HCT116 (cell line): ENCODE measurements around the gene CACNA2D2. TPM values are rescaled to one million over a fixed set of nuclear protein-coding genes. Genes with fewer than 3 reads are reported as not detected.

Source experiments
- ATAC-seq: fragments of 200-7000 bp; cut with Tn5 transposase; 2 replicates; pipeline ENCODE4 v1.9.1; 2020; ENCODE audit warnings: mild to moderate bottlenecking, moderate library complexity
- BruUV-seq: library from RNA; stranded (reverse); fragments of 400-500 nt; replicated peaks from 2 replicates; lab custom pipeline; 2021; lab: Mats Ljungman, UMichigan
- CTCF ChIA-PET: fragments of 300-600 bp; sonication (Branson Sonifier 250); formaldehyde crosslinking; loops from one replicate; lab custom pipeline; 2021; ENCODE audit warnings: antibody characterized with exemption; lab: Charles Lee
- POLR2A ChIA-PET: fragments of 300-600, 350-600 bp; sonication (Branson Sonifier 250); formaldehyde crosslinking; loops from one replicate; lab custom pipeline; 2021; ENCODE audit warnings: antibody characterized with exemption; lab: Charles Lee
- RAD21 ChIA-PET, 2 experiments: fragments of 300-600 bp; sonication (Branson Sonifier 250); formaldehyde crosslinking; loops; one replicate each; lab custom pipeline; 2023; ENCODE audit warnings: low total read pairs in 2 of 2; ENCODE audit not compliant: uncharacterized antibody in 2 of 2, unreplicated experiment in 2 of 2, low non-redundant PET in 1 of 2; lab: Charles Lee
- DNase-seq: peaks from one replicate; pipeline ENCODE4 v3.0.0-alpha.2; 2010; ENCODE audit warnings: low read depth, low spot score
- H2AFZ ChIP-seq: fragments of 200-600 bp; shearing (Covaris generic), sonication (generic); 2 replicates; pipeline ENCODE4 v1.6.1; 2017; ENCODE audit warnings: low read depth, mixed run types, mixed read lengths, antibody characterized with exemption, low read length; ENCODE audit not compliant: poor library complexity, severe bottlenecking
- H3K27ac ChIP-seq: 2 replicates; pipeline ENCODE4 v1.5.1; 2012; ENCODE audit warnings: low read depth, low read length
- H3K27me3 ChIP-seq: fragments of 200-600 bp; sonication (generic); 2 replicates; pipeline ENCODE4 v1.6.1; 2016; ENCODE audit warnings: mixed run types, low read length, mixed read lengths; ENCODE audit not compliant: insufficient read depth
- H3K36me3 ChIP-seq, 2 experiments: fragments of 200-500 bp in 1 of 2; fragments of 200-600 bp in 1 of 2; sonication (Bioruptor generic) in 1 of 2; sonication (generic) in 1 of 2; 2 replicates each; pipeline versions ENCODE4 v1.5.1 to v1.6.1; 2014 to 2016; ENCODE audit warnings: low read length in 2 of 2, inconsistent platforms in 1 of 2, mixed read lengths in 1 of 2, mixed run types in 1 of 2; ENCODE audit not compliant: insufficient read depth in 2 of 2, control insufficient read depth in 1 of 2
- H3K4me1 ChIP-seq, 2 experiments: fragments of 200-600 bp in 1 of 2; sonication (generic) in 1 of 2; 2 replicates each; pipeline versions ENCODE4 v1.5.1 to v1.6.1; 2012 to 2017; ENCODE audit warnings: low read length in 2 of 2, inconsistent platforms in 1 of 2, mild to moderate bottlenecking in 1 of 2, mixed read lengths in 1 of 2, mixed run types in 1 of 2, moderate library complexity in 1 of 2; ENCODE audit not compliant: insufficient read depth in 2 of 2, control insufficient read depth in 1 of 2
- H3K4me2 ChIP-seq: fragments of 200-600 bp; sonication (generic); 2 replicates; pipeline ENCODE4 v1.6.1; 2017; ENCODE audit warnings: mixed run types, low read length, mixed read lengths
- H3K4me3 ChIP-seq, 2 experiments: fragments of 200-600 bp in 1 of 2; sonication (generic) in 1 of 2; replicated peaks in 1 of 2; 2 replicates each; pipeline ENCODE4 v1.5.1; 2011 to 2016; ENCODE audit warnings: low read length in 2 of 2, control low read depth in 1 of 2, low read depth in 1 of 2, mild to moderate bottlenecking in 1 of 2, mixed read lengths in 1 of 2, mixed run types in 1 of 2
- H3K79me2 ChIP-seq: fragments of 200-600 bp; sonication (generic); 2 replicates; pipeline ENCODE4 v1.6.1; 2017; ENCODE audit warnings: mild to moderate bottlenecking, mixed run types, low read length, moderate library complexity, mixed read lengths; ENCODE audit not compliant: insufficient read depth
- H3K9ac ChIP-seq: fragments of 200-600 bp; sonication (generic); 2 replicates; pipeline ENCODE4 v1.6.1; 2016; ENCODE audit warnings: low read length, mixed read lengths
- H3K9me2 ChIP-seq: fragments of 200-600 bp; sonication (generic), shearing (Covaris generic); 2 replicates; pipeline ENCODE4 v1.6.1; 2017; ENCODE audit warnings: mixed run types, mild to moderate bottlenecking, moderate library complexity; ENCODE audit not compliant: insufficient read depth
- H3K9me3 ChIP-seq, 2 experiments: fragments of 200-500 bp in 1 of 2; fragments of 200-600 bp in 1 of 2; sonication (Bioruptor generic) in 1 of 2; sonication (generic) in 1 of 2; 2 replicates each; pipeline ENCODE4 v1.6.1; 2014 to 2017; ENCODE audit warnings: low read length in 2 of 2, mixed read lengths in 2 of 2, inconsistent platforms in 1 of 2, low read depth in 1 of 2, mild to moderate bottlenecking in 1 of 2, mixed run types in 1 of 2, moderate library complexity in 1 of 2; ENCODE audit not compliant: control insufficient read depth in 1 of 2, insufficient read depth in 1 of 2
- H4K20me1 ChIP-seq: fragments of 200-600 bp; sonication (generic), shearing (Covaris generic); 2 replicates; pipeline ENCODE4 v1.6.1; 2017; ENCODE audit warnings: mixed run types, mild to moderate bottlenecking, moderate library complexity; ENCODE audit not compliant: insufficient read depth
- CBX3 ChIP-seq: IDR thresholded peaks from 2 replicates; pipeline ENCODE4 v1.6.1; 2012; ENCODE audit warnings: low read depth
- EGR1 ChIP-seq: IDR thresholded peaks from 2 replicates; pipeline ENCODE4 v1.6.1; 2012; ENCODE audit warnings: low read depth
- FOSL1 ChIP-seq: IDR thresholded peaks from 2 replicates; pipeline ENCODE4 v1.6.1; 2012; ENCODE audit warnings: low read depth
- POLR2A ChIP-seq: IDR thresholded peaks from 2 replicates; pipeline ENCODE4 v1.7.0; 2011; ENCODE audit warnings: borderline replicate concordance; ENCODE audit not compliant: insufficient read depth, insufficient read length; ENCODE audit errors: extremely low read depth
- SIN3A ChIP-seq: IDR thresholded peaks from 2 replicates; pipeline ENCODE4 v1.6.1; 2012; ENCODE audit warnings: low read depth
- SP1 ChIP-seq: IDR thresholded peaks from 2 replicates; pipeline ENCODE4 v1.6.1; 2012; ENCODE audit warnings: low read depth
- SRF ChIP-seq: IDR thresholded peaks from 2 replicates; pipeline ENCODE4 v1.6.1; 2012; ENCODE audit warnings: low read depth
- TCF7L2 ChIP-seq: IDR thresholded peaks from 2 replicates; pipeline ENCODE4 v1.7.0; 2011; ENCODE audit warnings: borderline replicate concordance, inconsistent platforms; ENCODE audit not compliant: insufficient read depth, insufficient read length; ENCODE audit errors: extremely low read depth
- YY1 ChIP-seq: IDR thresholded peaks from 2 replicates; pipeline ENCODE4 v1.6.1; 2011; ENCODE audit warnings: low read length, low read depth, moderate library complexity, mild to moderate bottlenecking; ENCODE audit not compliant: insufficient replicate concordance; ENCODE audit errors: extremely low read depth
- ZBTB33 ChIP-seq: IDR thresholded peaks from 2 replicates; pipeline ENCODE4 v1.6.1; 2011; ENCODE audit warnings: mild to moderate bottlenecking, low read length, moderate library complexity; ENCODE audit not compliant: insufficient replicate concordance; ENCODE audit errors: extremely low read depth
- ZNF274 ChIP-seq: fragments of 200-500 bp; sonication (Bioruptor generic); IDR thresholded peaks from 2 replicates; pipeline ENCODE4 v1.6.1; 2014; ENCODE audit warnings: mild to moderate bottlenecking, low read depth, low read length, inconsistent platforms
- intact Hi-C: fragments of 100-400 bp; cut with micrococcal nuclease; formaldehyde crosslinking; loops from 2 replicates; pipeline ENCODE4 v1.10.0; 2022
- total RNA-seq: library from RNA; stranded (reverse); gene quantifications from one replicate; pipeline ENCODE4 v1.2.1, GENCODE V29; 2021; ENCODE audit not compliant: unreplicated experiment
- TF ChIP-seq, protein P1 (sequence below), 3 experiments: fragments of 200-600 bp in 1 of 3; sonication (generic) in 1 of 3; IDR thresholded peaks in 2 of 3; conservative IDR thresholded peaks in 1 of 3; 2 replicates each; pipeline ENCODE4 v1.5.1; 2012 to 2017; ENCODE audit warnings: low read depth in 2 of 3, low read length in 2 of 3, antibody characterized with exemption in 1 of 3, borderline replicate concordance in 1 of 3, control low read depth in 1 of 3, mild to moderate bottlenecking in 1 of 3, mixed read lengths in 1 of 3, mixed run types in 1 of 3, moderate library complexity in 1 of 3; ENCODE audit not compliant: insufficient read depth in 1 of 3
- TF ChIP-seq, protein P2 (sequence below): IDR thresholded peaks from 2 replicates; pipeline ENCODE4 v1.6.1; 2012; ENCODE audit warnings: low read depth
- TF ChIP-seq, protein P3 (sequence below): IDR thresholded peaks from 2 replicates; pipeline ENCODE4 v1.6.1; 2012

CACNA2D2 gene
- total RNA-seq, 1 experiment from 2014 or later, result 10.2 TPM

DNA sequence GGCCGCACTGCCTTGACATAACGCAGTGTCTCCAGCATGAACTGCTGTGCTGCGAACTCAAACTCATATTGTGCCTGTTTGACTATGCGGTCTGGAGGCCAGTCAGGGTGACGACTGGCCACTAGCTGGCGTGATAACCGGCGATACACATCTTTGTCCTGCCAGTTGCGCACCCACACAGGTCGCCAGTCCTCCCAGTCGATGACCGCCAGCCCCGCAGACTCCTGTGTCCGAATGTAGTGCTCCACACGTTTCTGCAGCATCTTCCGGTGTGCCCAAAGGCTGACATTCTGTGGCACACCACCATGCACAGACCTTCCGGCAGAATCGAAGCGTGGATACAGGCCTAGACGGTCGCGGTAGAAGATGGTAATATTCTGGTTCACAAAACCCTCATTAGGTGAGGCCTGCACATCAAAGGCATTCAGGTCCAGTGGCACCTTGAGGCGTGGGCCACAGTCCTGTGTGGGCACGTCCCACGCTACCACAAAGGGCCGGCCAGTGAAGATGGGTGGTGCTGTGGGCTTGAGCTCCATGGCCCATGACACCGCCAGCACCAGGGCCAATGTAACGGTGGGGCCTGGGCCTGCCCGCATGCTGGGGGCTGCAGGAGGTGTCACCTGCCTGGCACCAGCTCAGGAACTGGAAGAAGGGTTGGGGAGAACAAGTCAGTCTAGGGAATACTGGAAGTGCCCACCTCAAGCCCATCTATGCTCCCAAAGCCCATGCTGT lies 183.4 kb downstream of the CACNA2D2 start:
- POLR2A ChIA-PET, result interaction anchor here (1.9 kb wide), 1 partner anchor 28 kb away, joined by 4 read pairs; the partner anchor contains the start of gene IFRD2

More for the DNA sequence above, 183.4 kb downstream of the CACNA2D2 start:
- Histone ChIP-seq H3K4me3 (peak overlapping the region; percentile 64 to 92), H3K27me3 (no peaks in the 10 kb centered on the region), H3K36me3 (peaks cover 4 to 19% of the 10 kb centered on the region in 2 experiments; a peak in 1 of 4 replicates), H4K20me1 (no peaks in the 10 kb centered on the region), H3K4me1 (peaks cover 64 to 90% of the 10 kb centered on the region in 2 experiments), H3K9ac (peak overlapping the region; percentile 88), H2AFZ (no peak overlapping the region), H3K9me3 (no peaks in the 10 kb centered on the region), H3K27ac (peak overlapping the region; percentile 93), H3K79me2 (peaks cover 46% of the 10 kb centered on the region), H3K4me2 (peak overlapping the region; percentile 92), H3K9me2 (no peaks in the 10 kb centered on the region)
- DNase-seq, result no peak
- BruUV-seq, result no TSS peak
- RAD21 ChIA-PET, result interaction anchor here in 1 of 2 experiments (1.7 kb wide), 1 partner anchor 21 kb away, joined by 5 read pairs; the partner anchor contains the start of genes HYAL3 and NAA80
- no peak for ATAC-seq
- intact Hi-C loops, result no loop called here
- CTCF ChIA-PET, result no interaction called here
- TF ChIP-seq SRF (no peak), SP1 (no peak), POLR2A (no peak), EGR1 (no peak), ZBTB33 (no peak), ZNF274 (no peak), CBX3 (no peak), FOSL1 (no peak), SIN3A (no peak), TCF7L2 (peak; percentile 17), YY1 (no peak)
- TF ChIP-seq, protein P1, sequence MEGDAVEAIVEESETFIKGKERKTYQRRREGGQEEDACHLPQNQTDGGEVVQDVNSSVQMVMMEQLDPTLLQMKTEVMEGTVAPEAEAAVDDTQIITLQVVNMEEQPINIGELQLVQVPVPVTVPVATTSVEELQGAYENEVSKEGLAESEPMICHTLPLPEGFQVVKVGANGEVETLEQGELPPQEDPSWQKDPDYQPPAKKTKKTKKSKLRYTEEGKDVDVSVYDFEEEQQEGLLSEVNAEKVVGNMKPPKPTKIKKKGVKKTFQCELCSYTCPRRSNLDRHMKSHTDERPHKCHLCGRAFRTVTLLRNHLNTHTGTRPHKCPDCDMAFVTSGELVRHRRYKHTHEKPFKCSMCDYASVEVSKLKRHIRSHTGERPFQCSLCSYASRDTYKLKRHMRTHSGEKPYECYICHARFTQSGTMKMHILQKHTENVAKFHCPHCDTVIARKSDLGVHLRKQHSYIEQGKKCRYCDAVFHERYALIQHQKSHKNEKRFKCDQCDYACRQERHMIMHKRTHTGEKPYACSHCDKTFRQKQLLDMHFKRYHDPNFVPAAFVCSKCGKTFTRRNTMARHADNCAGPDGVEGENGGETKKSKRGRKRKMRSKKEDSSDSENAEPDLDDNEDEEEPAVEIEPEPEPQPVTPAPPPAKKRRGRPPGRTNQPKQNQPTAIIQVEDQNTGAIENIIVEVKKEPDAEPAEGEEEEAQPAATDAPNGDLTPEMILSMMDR (IDR thresholded peaks at IDR 0.05 in 2 of 3, conservative IDR thresholded peaks at IDR 0.05 in 1 of 3; ENCODE audit: borderline replicate concordance in 1 of 3, insufficient read depth in 1 of 3, low read depth in 2 of 3, low read length in 2 of 3), result peak in 2 of 3 experiments; percentile 21 to 41; a peak in 3 of 6 replicates
- TF ChIP-seq, protein P2, sequence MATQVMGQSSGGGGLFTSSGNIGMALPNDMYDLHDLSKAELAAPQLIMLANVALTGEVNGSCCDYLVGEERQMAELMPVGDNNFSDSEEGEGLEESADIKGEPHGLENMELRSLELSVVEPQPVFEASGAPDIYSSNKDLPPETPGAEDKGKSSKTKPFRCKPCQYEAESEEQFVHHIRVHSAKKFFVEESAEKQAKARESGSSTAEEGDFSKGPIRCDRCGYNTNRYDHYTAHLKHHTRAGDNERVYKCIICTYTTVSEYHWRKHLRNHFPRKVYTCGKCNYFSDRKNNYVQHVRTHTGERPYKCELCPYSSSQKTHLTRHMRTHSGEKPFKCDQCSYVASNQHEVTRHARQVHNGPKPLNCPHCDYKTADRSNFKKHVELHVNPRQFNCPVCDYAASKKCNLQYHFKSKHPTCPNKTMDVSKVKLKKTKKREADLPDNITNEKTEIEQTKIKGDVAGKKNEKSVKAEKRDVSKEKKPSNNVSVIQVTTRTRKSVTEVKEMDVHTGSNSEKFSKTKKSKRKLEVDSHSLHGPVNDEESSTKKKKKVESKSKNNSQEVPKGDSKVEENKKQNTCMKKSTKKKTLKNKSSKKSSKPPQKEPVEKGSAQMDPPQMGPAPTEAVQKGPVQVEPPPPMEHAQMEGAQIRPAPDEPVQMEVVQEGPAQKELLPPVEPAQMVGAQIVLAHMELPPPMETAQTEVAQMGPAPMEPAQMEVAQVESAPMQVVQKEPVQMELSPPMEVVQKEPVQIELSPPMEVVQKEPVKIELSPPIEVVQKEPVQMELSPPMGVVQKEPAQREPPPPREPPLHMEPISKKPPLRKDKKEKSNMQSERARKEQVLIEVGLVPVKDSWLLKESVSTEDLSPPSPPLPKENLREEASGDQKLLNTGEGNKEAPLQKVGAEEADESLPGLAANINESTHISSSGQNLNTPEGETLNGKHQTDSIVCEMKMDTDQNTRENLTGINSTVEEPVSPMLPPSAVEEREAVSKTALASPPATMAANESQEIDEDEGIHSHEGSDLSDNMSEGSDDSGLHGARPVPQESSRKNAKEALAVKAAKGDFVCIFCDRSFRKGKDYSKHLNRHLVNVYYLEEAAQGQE, result no peak
- TF ChIP-seq, protein P3, sequence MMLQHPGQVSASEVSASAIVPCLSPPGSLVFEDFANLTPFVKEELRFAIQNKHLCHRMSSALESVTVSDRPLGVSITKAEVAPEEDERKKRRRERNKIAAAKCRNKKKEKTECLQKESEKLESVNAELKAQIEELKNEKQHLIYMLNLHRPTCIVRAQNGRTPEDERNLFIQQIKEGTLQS, result no peak
